Measurements from ENCODE around the gene HSD11B1.

DNA sequence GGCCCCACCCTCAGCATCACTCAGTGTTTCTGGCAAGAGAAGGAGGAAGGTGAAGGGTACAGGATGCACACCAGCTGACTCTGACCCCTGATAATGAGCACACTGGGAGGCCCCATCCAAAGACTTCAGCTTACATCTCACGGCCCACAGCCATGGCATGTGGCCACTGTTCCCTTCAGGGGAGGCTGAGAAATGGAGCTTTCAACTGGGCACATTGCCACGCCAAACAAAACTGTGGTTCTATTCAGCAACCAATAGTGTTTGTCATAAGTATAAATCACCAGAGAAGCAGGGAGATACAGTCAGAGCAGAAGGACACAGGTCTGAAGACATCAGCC, 38.5 kb downstream of the HSD11B1 start:
- no peak for TF ChIP-seq POLR2AphosphoS5 (IDR thresholded peaks at IDR 0.05)
- TF ChIP-seq CTCF (IDR thresholded peaks at IDR 0.05; ENCODE audit: poor library complexity, severe bottlenecking) = no peak
- no peak for TF ChIP-seq RAD21 (conservative IDR thresholded peaks at IDR 0.05)
